HepG2 (cell line): ENCODE measurements around the gene NCOA3. TPM values are rescaled to one million over a fixed set of nuclear protein-coding genes. Genes with fewer than 3 reads are reported as not detected.

Experiments used
- AGO2 ChIP-seq: fragments of 200-400 bp; formaldehyde crosslinking; optimal IDR thresholded peaks from 2 replicates; pipeline ENCODE3; 2017; ENCODE audit warnings: mild to moderate bottlenecking, low read depth, low read length, moderate library complexity
- CENPT ChIP-seq: sonication (generic); formaldehyde crosslinking; IDR thresholded peaks from 2 replicates; pipeline ENCODE4 v1.8.0; 2022; ENCODE audit warnings: low read depth, mild to moderate bottlenecking, moderate library complexity, missing genetic modification reagents
- DBP ChIP-seq: sonication (generic); formaldehyde crosslinking; IDR thresholded peaks from 2 replicates; pipeline ENCODE4 v1.4.0; 2020; ENCODE audit warnings: missing genetic modification reagents; ENCODE audit errors: not compliant biosample characterization
- DMTF1 ChIP-seq: sonication (generic); formaldehyde crosslinking; IDR thresholded peaks from 2 replicates; pipeline ENCODE4 v1.4.0; 2020; ENCODE audit warnings: mild to moderate bottlenecking, missing genetic modification reagents
- GATA4 ChIP-seq: sonication (generic); IDR thresholded peaks from 2 replicates; pipeline ENCODE4 v1.6.1; 2016; ENCODE audit warnings: antibody characterized with exemption, low read depth, borderline replicate concordance
- NBN ChIP-seq: fragments of 450-650 bp; conservative IDR thresholded peaks from 2 replicates; pipeline ENCODE4 v1.6.1; 2017
- NFYC ChIP-seq: IDR thresholded peaks from 2 replicates; pipeline ENCODE4 v1.6.1; 2016; ENCODE audit warnings: missing genetic modification reagents, missing compliant biosample characterization
- NR1H2 ChIP-seq: sonication (generic); formaldehyde crosslinking; IDR thresholded peaks from 2 replicates; pipeline ENCODE4 v1.8.1; 2022; ENCODE audit warnings: low read depth, missing genetic modification reagents, borderline replicate concordance
- PTBP1 ChIP-seq: fragments of 200-400 bp; formaldehyde crosslinking; IDR thresholded peaks from 2 replicates; pipeline ENCODE4 v1.6.1; 2018; ENCODE audit warnings: low read length, low read depth; ENCODE audit not compliant: poor library complexity, severe bottlenecking
- RAD21 ChIP-seq: fragments of 450-650 bp; formaldehyde crosslinking; IDR thresholded peaks from 2 replicates; pipeline ENCODE4 v1.5.0; 2020; ENCODE audit warnings: mild to moderate bottlenecking
- RFXANK ChIP-seq: IDR thresholded peaks from 2 replicates; pipeline ENCODE4 v1.6.1; 2016
- SP5 ChIP-seq: IDR thresholded peaks from 2 replicates; pipeline ENCODE4 v1.6.1; 2016; ENCODE audit warnings: low read depth, borderline replicate concordance
- ZBTB25 ChIP-seq: IDR thresholded peaks from 2 replicates; pipeline ENCODE4 v1.6.1; 2018; ENCODE audit warnings: missing genetic modification reagents
- ZBTB38 ChIP-seq: sonication (generic); formaldehyde crosslinking; IDR thresholded peaks from 2 replicates; pipeline ENCODE4 v1.5.1; 2020; ENCODE audit warnings: mild to moderate bottlenecking, missing genetic modification reagents
- ZBTB7B ChIP-seq: sonication (generic); formaldehyde crosslinking; IDR thresholded peaks from 2 replicates; pipeline ENCODE4 v1.4.0; 2020; ENCODE audit warnings: missing genetic modification reagents
- ZNF207 ChIP-seq: fragments of 450-650 bp; IDR thresholded peaks from 2 replicates; pipeline ENCODE4 v1.6.1; 2016; ENCODE audit warnings: antibody characterized with exemption, borderline replicate concordance
- ZNF513 ChIP-seq: sonication (generic); formaldehyde crosslinking; conservative IDR thresholded peaks from 2 replicates; pipeline ENCODE4 v1.5.0; 2020; ENCODE audit warnings: missing genetic modification reagents
- ZNF557 ChIP-seq: sonication (generic); formaldehyde crosslinking; IDR thresholded peaks from 2 replicates; pipeline ENCODE4 v1.4.0; 2020; ENCODE audit warnings: missing genetic modification reagents
- ZNF570 ChIP-seq: sonication (generic); formaldehyde crosslinking; IDR thresholded peaks from 2 replicates; pipeline ENCODE4 v1.4.0; 2020; ENCODE audit warnings: mild to moderate bottlenecking, missing genetic modification reagents, borderline replicate concordance
- ZNF740 ChIP-seq: sonication (generic); formaldehyde crosslinking; IDR thresholded peaks from 2 replicates; pipeline ENCODE4 v1.4.0; 2020; ENCODE audit warnings: missing genetic modification reagents
- ZNF780A ChIP-seq: sonication (generic); formaldehyde crosslinking; IDR thresholded peaks from 2 replicates; pipeline ENCODE4 v1.8.0; 2022; ENCODE audit warnings: mild to moderate bottlenecking, missing genetic modification reagents, moderate library complexity
- ZNF781 ChIP-seq: sonication (generic); formaldehyde crosslinking; IDR thresholded peaks from 2 replicates; pipeline ENCODE4 v1.5.1; 2020; ENCODE audit warnings: borderline replicate concordance, mild to moderate bottlenecking, missing genetic modification reagents; ENCODE audit errors: not compliant biosample characterization
- ZNF850 ChIP-seq: sonication (generic); formaldehyde crosslinking; conservative IDR thresholded peaks from 2 replicates; pipeline ENCODE4 v1.9.0; 2021; ENCODE audit warnings: mild to moderate bottlenecking, missing genetic modification reagents
- ZSCAN29 ChIP-seq: sonication (generic); formaldehyde crosslinking; conservative IDR thresholded peaks from 2 replicates; pipeline ENCODE4 v1.4.0; 2020; ENCODE audit warnings: mild to moderate bottlenecking, missing genetic modification reagents
- ZSCAN30 ChIP-seq: sonication (generic); formaldehyde crosslinking; IDR thresholded peaks from 2 replicates; pipeline ENCODE4 v1.5.0; 2020; ENCODE audit warnings: mild to moderate bottlenecking, missing genetic modification reagents
- polyA plus RNA-seq, 8 experiments: library from polyadenylated mRNA; depleted of rRNA in 3 of 8; stranded (reverse) in 7 of 8; unstranded in 1 of 8; fragments of >200 nt; fragmentation: Illumina TruSeq in 4 of 8; extraction: Trizol in 4 of 8; gene quantifications; 2 replicates each; pipeline versions ENCODE4 v1.2.1 to v1.2.3, GENCODE V29; 2011 to 2016; ENCODE audit warnings: low read depth in 4 of 8, missing spikeins in 1 of 8, mixed read lengths in 1 of 8; ENCODE audit not compliant: insufficient read depth in 1 of 8
- total RNA-seq, 5 experiments: library from RNA; depleted of rRNA; stranded (reverse); fragments of >200 nt; fragmentation: Illumina TruSeq; extraction: Trizol; gene quantifications; 2 replicates each; pipeline ENCODE4 v1.2.3, GENCODE V29; 2016; ENCODE audit warnings: low read depth in 1 of 5

NCOA3 gene
- total and polyA plus RNA-seq, 2 of the 13 experiments (the other 11 are each of a cell fraction or from before 2014, with no cell fraction given), result 35.0 to 56.8 TPM

GRCh38 chr20:47493175-47493962 is 8.3 kb upstream of the NCOA3 start (continued):
- TF ChIP-seq DBP (CRISPR knock-in tag) (no peak), ZNF780A (no peak), ZNF740 (CRISPR knock-in tag) (no peak), RAD21 (CRISPR knock-in tag) (no peak), ZNF850 (CRISPR knock-in tag) (no peak), ZNF557 (CRISPR knock-in tag) (no peak), ZBTB38 (no peak), DMTF1 (CRISPR knock-in tag) (0 out of 2 replicates have a peak, but pooled peaks have one; percentile 54), RFXANK (CRISPR knock-in tag) (0 out of 2 replicates have a peak, but pooled peaks have one; percentile 67), ZNF570 (CRISPR knock-in tag) (no peak), GATA4 (0 out of 2 replicates have a peak, but pooled peaks have one; percentile 17), ZSCAN29 (CRISPR knock-in tag) (no peak; the same call in none of the 2 replicates), NBN (no peak), NR1H2 (CRISPR knock-in tag) (no peak; the same call in 1 of the 2 replicates), SP5 (CRISPR knock-in tag) (peak; percentile 96), CENPT (CRISPR knock-in tag) (no peak), AGO2 (no peak), PTBP1 (no peak), ZNF781 (peak; percentile 47), ZSCAN30 (CRISPR knock-in tag) (peak; percentile 88; the same call in 1 of the 2 replicates), ZNF207 (no peak), ZBTB7B (CRISPR knock-in tag) (peak; percentile 40; the same call in 1 of the 2 replicates), ZNF513 (no peak), ZBTB25 (CRISPR knock-in tag) (peak; percentile 39; the same call in 1 of the 2 replicates), NFYC (CRISPR knock-in tag) (no peak)
